GM12892 (cell line): ENCODE measurements around the gene PGBD5.

Experiments used
- POLR2A ChIP-seq: IDR thresholded peaks from 2 replicates; pipeline ENCODE4 v1.6.1; 2011; ENCODE audit warnings: low read depth, low read length, control low read depth
- TAF1 ChIP-seq: IDR thresholded peaks from 2 replicates; pipeline ENCODE4 v1.6.1; 2011; ENCODE audit warnings: low read depth, mild to moderate bottlenecking, control low read depth, low read length, borderline replicate concordance

DNA sequence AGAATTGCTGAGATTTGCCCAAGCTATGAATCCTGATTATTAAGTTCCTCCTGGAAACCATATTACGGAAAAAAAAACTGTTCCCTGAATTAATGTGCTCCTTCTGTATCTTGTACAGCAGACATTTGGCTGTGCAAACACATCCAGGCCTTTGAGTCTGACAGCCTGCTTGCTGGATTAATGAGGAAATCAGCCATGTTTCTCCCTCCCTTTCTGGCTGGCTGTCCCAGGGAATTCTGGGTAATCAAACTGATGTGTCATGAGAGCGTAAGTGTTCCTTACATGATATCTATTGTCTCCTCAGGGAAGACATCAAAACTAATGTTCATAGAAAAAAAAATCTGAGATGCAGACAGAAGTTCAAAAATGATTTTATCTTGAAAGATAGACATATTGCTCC, 18.8 kb downstream of the PGBD5 start:
- TF ChIP-seq POLR2A, result no peak
- no peak for TF ChIP-seq TAF1
